ENCODE data around the gene DCC.

The DCC gene

GRCh38 chr18:52339891-52340371 lies at the start of gene DCC:
Gene DCC, plus strand, starts transcription at chr18:52340197. Its CDS starts 591 bp downstream, at chr18:52340788.
- DNase-seq: peak; percentile 60

GRCh38 chr18:52310651-52311050 lies 29.3 kb upstream of the DCC start:
- no peak for DNase-seq

GRCh38 chr18:52311331-52311730 lies 28.7 kb upstream of the DCC start:
- DNase-seq: no peak

GRCh38 chr18:52312346-52312745 lies 27.7 kb upstream of the DCC start:
- peak; percentile 88 for DNase-seq

GRCh38 chr18:52313213-52313612 lies 26.8 kb upstream of the DCC start:
- no peak for DNase-seq

GRCh38 chr18:52319424-52319983 lies 20.5 kb upstream of the DCC start:
- DNase-seq: no peak

- no peak for DNase-seq
Measured at GRCh38 chr18:52322307-52322706, 17.7 kb upstream of the DCC start.

GRCh38 chr18:52323802-52324201 lies 16.2 kb upstream of the DCC start:
- DNase-seq: no peak

GRCh38 chr18:52325997-52326396 lies 14.0 kb upstream of the DCC start:
- peak; percentile 43 for DNase-seq

- DNase-seq: no peak
Measured at GRCh38 chr18:52333860-52334259, 6.1 kb upstream of the DCC start.

- no peak for DNase-seq
Measured at GRCh38 chr18:52334307-52334706, 5.7 kb upstream of the DCC start.

- DNase-seq: no peak
Measured at GRCh38 chr18:52334896-52335295, 5.1 kb upstream of the DCC start.

- DNase-seq: no peak
Measured at GRCh38 chr18:52337276-52337675, 2.7 kb upstream of the DCC start.

GRCh38 chr18:52340406-52341102 lies 557 bp downstream of the DCC start:
- DNase-seq: no peak

- no peak for DNase-seq
Measured at GRCh38 chr18:52341103-52341432, 1.1 kb downstream of the DCC start.

GRCh38 chr18:52341608-52342381 lies 1.8 kb downstream of the DCC start:
- DNase-seq: peak; percentile 38

GRCh38 chr18:52342456-52342855 lies 2.5 kb downstream of the DCC start:
- DNase-seq: no peak

GRCh38 chr18:52343138-52343537 lies 3.1 kb downstream of the DCC start:
- DNase-seq: peak; percentile 10

GRCh38 chr18:52343731-52344340 lies 3.8 kb downstream of the DCC start:
- DNase-seq: no peak

- DNase-seq: no peak
Measured at GRCh38 chr18:52344881-52345280, 4.9 kb downstream of the DCC start.

GRCh38 chr18:52345428-52345827 lies 5.4 kb downstream of the DCC start:
- no peak for DNase-seq

- no peak for DNase-seq
Measured at GRCh38 chr18:52348209-52348608, 8.2 kb downstream of the DCC start.

- no peak for DNase-seq
Measured at GRCh38 chr18:52349498-52349897, 9.5 kb downstream of the DCC start.

- no peak for DNase-seq
Measured at GRCh38 chr18:52352920-52353319, 12.9 kb downstream of the DCC start.
